A549 (cell line): ENCODE data around the gene PTX4. TPM values are rescaled to one million over a fixed set of nuclear protein-coding genes. Genes with fewer than 3 reads are reported as not detected.

Experiments
- ATAC-seq, 2 experiments: fragments of 200-7000 bp in 1 of 2; fragments of >200 bp in 1 of 2; cut with Nextera tagmentation in 1 of 2; cut with Tn5 transposase in 1 of 2; 3 replicates each; pipeline versions ENCODE4 v1.8.0 to v1.9.1; 2018 to 2020; ENCODE audit warnings: mild to moderate bottlenecking in 1 of 2, moderate library complexity in 1 of 2
- CTCF ChIA-PET: fragments of 300-600 bp; sonication (Branson Sonifier 250); formaldehyde crosslinking; extraction: SDS; loops from one replicate; lab custom pipeline; 2021; ENCODE audit warnings: antibody characterized with exemption, inconsistent platforms; lab: Yijun Ruan, JAX
- POLR2A ChIA-PET: fragments of 350-600 bp; formaldehyde crosslinking; extraction: SDS; loops from one replicate; lab custom pipeline; 2021; ENCODE audit warnings: antibody characterized with exemption, inconsistent platforms; lab: Yijun Ruan, JAX
- DNase-seq, 2 experiments: peaks; one replicate each; pipeline versions ENCODE4 v3.0.0 to v3.0.0-alpha.2; 2011 to 2016; ENCODE audit warnings: low read depth in 1 of 2, low spot score in 1 of 2
- FAIRE-seq: peaks from 2 replicates; lab custom pipeline; 2011; peaks lifted over from hg19 to GRCh38; lab: Jason Lieb, UNC
- H3K27ac ChIP-seq, 2 experiments: fragments of >200 bp; sonication (Bioruptor Twin); formaldehyde crosslinking; 3 replicates each; pipeline ENCODE4 v1.5.1; 2016 to 2017
- H3K4me1 ChIP-seq: fragments of >200 bp; sonication (Bioruptor Twin); formaldehyde crosslinking; 3 replicates; pipeline ENCODE4 v1.6.1; 2016
- H3K4me2 ChIP-seq: fragments of >200 bp; sonication (Bioruptor Twin); formaldehyde crosslinking; 3 replicates; pipeline ENCODE4 v1.6.1; 2016
- H3K4me3 ChIP-seq: fragments of >200 bp; sonication (Bioruptor Twin); formaldehyde crosslinking; 3 replicates; pipeline ENCODE4 v1.5.1; 2016
- H3K9me3 ChIP-seq: fragments of >200 bp; sonication (Bioruptor Twin); formaldehyde crosslinking; 3 replicates; pipeline ENCODE4 v1.6.1; 2016
- BHLHE40 ChIP-seq: IDR thresholded peaks from 2 replicates; pipeline ENCODE4 v1.6.1; 2012; ENCODE audit warnings: low read depth, low read length, inconsistent platforms
- CBX8 ChIP-seq: fragments of 200-600 bp; sonication (generic); IDR thresholded peaks from 2 replicates; pipeline ENCODE4 v1.6.1; 2016
- CHD4 ChIP-seq: fragments of 200-600 bp; sonication (generic); IDR thresholded peaks from 2 replicates; pipeline ENCODE4 v1.6.1; 2016; ENCODE audit warnings: antibody characterized with exemption, mild to moderate bottlenecking, borderline replicate concordance
- CTCF ChIP-seq: fragments of >200 bp; sonication (Bioruptor Twin); formaldehyde crosslinking; IDR thresholded peaks from 3 replicates; pipeline ENCODE4 v1.5.1; 2016
- EHF ChIP-seq: fragments of 250-450 bp; sonication (Bioruptor Pico); IDR thresholded peaks from 2 replicates; pipeline ENCODE4 v1.5.0; 2020; ENCODE audit warnings: mild to moderate bottlenecking
- ELK1 ChIP-seq: fragments of 150-350 bp; IDR thresholded peaks from 2 replicates; pipeline ENCODE4 v1.6.1; 2014; ENCODE audit warnings: low read depth, mild to moderate bottlenecking, low read length
- FOSB ChIP-seq: fragments of 250-450 bp; sonication (Bioruptor Pico); IDR thresholded peaks from 2 replicates; pipeline ENCODE4 v1.5.0; 2020; ENCODE audit warnings: mild to moderate bottlenecking, moderate library complexity
- GATA3 ChIP-seq: IDR thresholded peaks from 2 replicates; pipeline ENCODE4 v1.6.1; 2012; ENCODE audit warnings: borderline replicate concordance
- HES2 ChIP-seq: fragments of >200 bp; sonication (Bioruptor Twin); formaldehyde crosslinking; IDR thresholded peaks from 2 replicates; pipeline ENCODE4 v1.6.1; 2016
- JUNB ChIP-seq: fragments of >200 bp; sonication (Bioruptor Twin); formaldehyde crosslinking; IDR thresholded peaks from 2 replicates; pipeline ENCODE4 v1.6.1; 2016
- KDM5A ChIP-seq: fragments of 200-600 bp; sonication (generic); IDR thresholded peaks from 2 replicates; pipeline ENCODE4 v1.6.1; 2016; ENCODE audit warnings: antibody characterized with exemption, mild to moderate bottlenecking
- NFE2L2 ChIP-seq: fragments of 150-350 bp; conservative IDR thresholded peaks from 2 replicates; pipeline ENCODE4 v1.6.1; 2014; ENCODE audit warnings: low read length
- NR3C1 ChIP-seq: fragments of >200 bp; sonication (Bioruptor Twin); formaldehyde crosslinking; IDR thresholded peaks from 3 replicates; pipeline ENCODE4 v1.6.1; 2017
- POLR2AphosphoS2 ChIP-seq: conservative IDR thresholded peaks from 2 replicates; pipeline ENCODE4 v1.6.1; 2012; ENCODE audit warnings: low read length, improper control_type of control experiment, inconsistent platforms
- RFX5 ChIP-seq: fragments of 450-650 bp; IDR thresholded peaks from 2 replicates; pipeline ENCODE4 v1.7.1; 2014; ENCODE audit warnings: antibody characterized with exemption, mild to moderate bottlenecking, moderate library complexity
- SREBF2 ChIP-seq: fragments of 450-650 bp; IDR thresholded peaks from 2 replicates; pipeline ENCODE4 v1.6.1; 2014; ENCODE audit warnings: mild to moderate bottlenecking, moderate library complexity
- TFCP2L1 ChIP-seq: fragments of 250-450 bp; sonication (Bioruptor Pico); IDR thresholded peaks from 2 replicates; pipeline ENCODE4 v1.5.0; 2021; ENCODE audit warnings: mild to moderate bottlenecking
- USF2 ChIP-seq: fragments of 450-650 bp; IDR thresholded peaks from 2 replicates; pipeline ENCODE4 v1.6.1; 2014; ENCODE audit warnings: antibody characterized with exemption
- ZSCAN20 ChIP-seq: fragments of 250-450 bp; sonication (Bioruptor Pico); IDR thresholded peaks from 2 replicates; pipeline ENCODE4 v1.8.0; 2022; ENCODE audit warnings: mild to moderate bottlenecking, moderate library complexity
- WGBS: methylation state at CpG from one replicate; pipeline ENCODE4 v1.1.6; 2017; ENCODE audit errors: missing lambda C conversion rate; 5-methylcytosine and 5-hydroxymethylcytosine counted together
- polyA plus RNA-seq, 4 experiments: library from polyadenylated mRNA; depleted of rRNA in 3 of 4; stranded (reverse); fragments of >200 nt; fragmentation: RNase III in 1 of 4; extraction: RNeasy Plus Mini Kit Qiagen cat#74134 plus additional on column Dnase treatment in 1 of 4; gene quantifications; 2 replicates in 3 of 4; 3 replicates in 1 of 4; pipeline ENCODE4 v1.2.3, GENCODE V29; 2011 to 2017

Gene PTX4
- polyA plus RNA-seq, 2 of the 4 experiments (the other 2 are of a cell fraction) = not detected

GRCh38 chr16:1509307-1510221 lies 20.8 kb upstream of the PTX4 start:
- H3K4me1 ChIP-seq = no peaks in the 10 kb centered on the region
- no peak for ATAC-seq
- POLR2A ChIA-PET = no interaction called here
- no peak overlapping the region for H3K4me2 ChIP-seq
- 92% methylated on average over 20 of the region's 44 CpGs for WGBS
- no peak overlapping the region for H3K4me3 ChIP-seq
- no peak for DNase-seq
- TF ChIP-seq NFE2L2 (no peak), SREBF2 (no peak), RFX5 (no peak), POLR2AphosphoS2 (no peak), USF2 (no peak), EHF (no peak)
- CTCF ChIA-PET = interaction anchor here (1.2 kb wide), 1 partner anchor 10 kb away, joined by 4 read pairs; no protein-coding TSS in a partner anchor
- H3K9me3 ChIP-seq = peaks cover 8% of the 10 kb centered on the region
- no peak overlapping the region for H3K27ac ChIP-seq
- FAIRE-seq = no peak

GRCh38 chr16:1508494-1509187 lies 19.9 kb upstream of the PTX4 start:
- no peak overlapping the region for H3K27ac ChIP-seq
- ChIA-PET POLR2A (no interaction called here), CTCF (interaction anchor here (1.2 kb wide), 1 partner anchor 10 kb away, joined by 4 read pairs; no protein-coding TSS in a partner anchor)
- FAIRE-seq (no peak), DNase-seq (no peak), ATAC-seq (no peak)
- H3K4me1 ChIP-seq = no peaks in the 10 kb centered on the region
- no peak overlapping the region for H3K4me3 ChIP-seq
- no peaks in the 10 kb centered on the region for H3K9me3 ChIP-seq
- no peak overlapping the region for H3K4me2 ChIP-seq
- TF ChIP-seq GATA3 = no peak
- TF ChIP-seq FOSB (CRISPR knock-in tag) = no peak
- no peak for TF ChIP-seq CBX8
- TF ChIP-seq EHF = no peak
- no peak for TF ChIP-seq CTCF
- no peak for TF ChIP-seq CHD4
- TF ChIP-seq ELK1 = no peak
- no peak for TF ChIP-seq RFX5
- no peak for TF ChIP-seq JUNB
- no peak for TF ChIP-seq NR3C1
- TF ChIP-seq TFCP2L1 (CRISPR knock-in tag) = no peak
- TF ChIP-seq POLR2AphosphoS2 = no peak
- no peak for TF ChIP-seq KDM5A
- no peak for TF ChIP-seq ZSCAN20 (CRISPR knock-in tag)
- TF ChIP-seq HES2 = no peak
- no peak for TF ChIP-seq BHLHE40
- WGBS = 86% methylated on average over 16 of the region's 24 CpGs
